K562 (cell line): Measurements from ENCODE around the gene PRIM1. TPM values are rescaled to one million over a fixed set of nuclear protein-coding genes. Genes with fewer than 3 reads are reported as not detected.

Source experiments
- C11orf30 ChIP-seq: fragments of 450-650 bp; IDR thresholded peaks from 2 replicates; pipeline ENCODE4 v1.6.1; 2016; ENCODE audit warnings: low read depth, mild to moderate bottlenecking
- CEBPG ChIP-seq, 3 experiments: fragments of 200-800 bp in 1 of 3; sonication (Bioruptor generic) in 1 of 3; sonication (generic) in 1 of 3; formaldehyde crosslinking in 1 of 3; IDR thresholded peaks in 2 of 3; conservative IDR thresholded peaks in 1 of 3; 2 replicates each; pipeline versions ENCODE4 v1.6.1 to v1.8.0; 2016 to 2022; ENCODE audit warnings: missing compliant biosample characterization in 2 of 3, missing genetic modification characterization in 2 of 3, mild to moderate bottlenecking in 1 of 3, missing genetic modification reagents in 1 of 3
- EGR1 ChIP-seq: fragments of 450-650 bp; conservative IDR thresholded peaks from 2 replicates; pipeline ENCODE4 v1.6.1; 2017; ENCODE audit warnings: mild to moderate bottlenecking
- KDM4B ChIP-seq, 2 experiments: fragments of 450-650 bp in 1 of 2; sonication (generic) in 1 of 2; IDR thresholded peaks; 2 replicates each; pipeline ENCODE4 v1.6.1; 2016 to 2017; ENCODE audit warnings: borderline replicate concordance in 2 of 2, antibody characterized with exemption in 1 of 2, low read depth in 1 of 2, mild to moderate bottlenecking in 1 of 2
- PHF8 ChIP-seq: fragments of 200-600 bp; sonication (generic); IDR thresholded peaks from 2 replicates; pipeline ENCODE4 v1.6.1; 2012; ENCODE audit warnings: mixed run types, mild to moderate bottlenecking, inconsistent platforms, low read length, moderate library complexity, borderline replicate concordance
- RHOXF2B ChIP-seq: fragments of 250-450 bp; sonication (Bioruptor Pico); conservative IDR thresholded peaks from 2 replicates; pipeline ENCODE4 v1.5.1; 2021
- TCF7 ChIP-seq: sonication (generic); IDR thresholded peaks from 2 replicates; pipeline ENCODE4 v1.6.1; 2016; ENCODE audit warnings: antibody characterized with exemption, borderline replicate concordance
- ZBED1 ChIP-seq: IDR thresholded peaks from 2 replicates; pipeline ENCODE4 v1.6.1; 2014
- ZNF316 ChIP-seq: fragments of 450-650 bp; IDR thresholded peaks from 2 replicates; pipeline ENCODE4 v1.6.1; 2016
- ZNF583 ChIP-seq: fragments of 250-450 bp; sonication (Bioruptor Pico); IDR thresholded peaks from 2 replicates; pipeline ENCODE4 v1.4.0; 2020
- ZNF717 ChIP-seq: fragments of 250-450 bp; sonication (Bioruptor Pico); IDR thresholded peaks from 2 replicates; pipeline ENCODE4 v1.5.0; 2021
- polyA plus RNA-seq, 8 experiments: library from polyadenylated mRNA; depleted of rRNA in 4 of 8; stranded (reverse) in 5 of 8; unstranded in 3 of 8; fragments of >200 nt; fragmentation: Nextera tagmentation in 2 of 8; fragmentation: Illumina TruSeq in 1 of 8; extraction: Ambion mirVana in 2 of 8; extraction: Trizol in 1 of 8; gene quantifications; 2 replicates each; pipeline versions ENCODE4 v1.2.1 to v1.2.3, GENCODE V29; 2011 to 2014; ENCODE audit warnings: inconsistent platforms in 1 of 8, missing spikeins in 1 of 8
- total RNA-seq, 7 experiments: library from RNA; depleted of rRNA in 6 of 7; stranded (reverse); fragments of >200 nt in 6 of 7; fragmentation: Illumina TruSeq in 2 of 7; extraction: Trizol in 2 of 7; gene quantifications; 2 replicates each; pipeline versions ENCODE4 v1.2.1 to v1.2.3, GENCODE V29; 2011 to 2021; ENCODE audit warnings: low replicate concordance in 1 of 7
- TF ChIP-seq, protein P1 (sequence below), 2 experiments: fragments of 450-650 bp in 1 of 2; sonication (generic) in 1 of 2; formaldehyde crosslinking in 1 of 2; IDR thresholded peaks; 2 replicates each; pipeline versions ENCODE4 v1.7.1 to v1.9.0; 2016 to 2022; ENCODE audit warnings: inconsistent platforms in 1 of 2, mild to moderate bottlenecking in 1 of 2, missing genetic modification reagents in 1 of 2
- TF ChIP-seq, protein P2 (sequence below), 2 experiments: fragments of 450-650 bp; conservative IDR thresholded peaks; 2 replicates each; pipeline ENCODE4 v1.6.1; 2017; ENCODE audit warnings: mild to moderate bottlenecking in 2 of 2, moderate library complexity in 2 of 2
- TF ChIP-seq, protein P3 (sequence below): fragments of 450-650 bp; IDR thresholded peaks from 2 replicates; pipeline ENCODE4 v1.6.1; 2017; ENCODE audit warnings: mild to moderate bottlenecking, moderate library complexity

The PRIM1 gene
- total and polyA plus RNA-seq, 9 of the 15 experiments (the other 6 are each of a cell fraction or from before 2014, with no cell fraction given) = 67.2 to 179 (median 140) TPM

DNA sequence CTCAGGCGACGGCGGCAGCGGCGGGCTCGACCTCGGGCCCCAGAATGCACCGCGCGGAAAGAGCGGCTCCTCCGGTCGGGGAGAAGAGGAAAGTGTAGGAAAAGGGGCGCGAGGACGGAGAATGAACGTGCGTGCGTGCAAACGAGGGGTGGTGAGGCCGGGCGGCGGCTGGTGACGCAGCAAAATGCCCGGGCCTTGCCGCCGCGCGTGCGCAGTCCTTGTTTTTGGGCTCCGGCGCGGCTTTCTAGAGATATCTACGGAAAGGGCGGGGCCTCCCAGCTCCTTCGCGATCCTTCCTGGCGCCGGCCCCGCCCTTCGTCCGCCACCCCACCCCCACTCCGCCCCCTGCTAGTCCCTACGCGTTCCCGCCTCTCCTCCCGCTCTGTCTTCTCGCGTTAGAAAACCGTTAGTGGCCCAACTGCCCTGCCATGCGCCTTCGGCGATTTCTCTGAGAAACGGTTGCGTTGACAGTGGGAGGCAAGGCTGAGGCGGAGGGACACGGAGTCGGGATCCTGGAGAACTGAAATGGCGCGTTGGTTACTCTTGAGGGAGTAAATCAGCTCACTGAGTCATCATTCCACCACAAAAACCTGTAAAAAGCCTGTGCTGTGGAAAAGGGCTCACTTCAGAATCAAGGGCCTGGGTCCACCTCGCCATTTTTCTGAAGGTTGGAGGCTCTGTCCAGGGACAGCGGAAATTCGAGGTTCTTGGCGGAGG lies 63.8 kb downstream of the PRIM1 start, which contains the start of gene PTGES3 (continued):
- TF ChIP-seq, protein P1, sequence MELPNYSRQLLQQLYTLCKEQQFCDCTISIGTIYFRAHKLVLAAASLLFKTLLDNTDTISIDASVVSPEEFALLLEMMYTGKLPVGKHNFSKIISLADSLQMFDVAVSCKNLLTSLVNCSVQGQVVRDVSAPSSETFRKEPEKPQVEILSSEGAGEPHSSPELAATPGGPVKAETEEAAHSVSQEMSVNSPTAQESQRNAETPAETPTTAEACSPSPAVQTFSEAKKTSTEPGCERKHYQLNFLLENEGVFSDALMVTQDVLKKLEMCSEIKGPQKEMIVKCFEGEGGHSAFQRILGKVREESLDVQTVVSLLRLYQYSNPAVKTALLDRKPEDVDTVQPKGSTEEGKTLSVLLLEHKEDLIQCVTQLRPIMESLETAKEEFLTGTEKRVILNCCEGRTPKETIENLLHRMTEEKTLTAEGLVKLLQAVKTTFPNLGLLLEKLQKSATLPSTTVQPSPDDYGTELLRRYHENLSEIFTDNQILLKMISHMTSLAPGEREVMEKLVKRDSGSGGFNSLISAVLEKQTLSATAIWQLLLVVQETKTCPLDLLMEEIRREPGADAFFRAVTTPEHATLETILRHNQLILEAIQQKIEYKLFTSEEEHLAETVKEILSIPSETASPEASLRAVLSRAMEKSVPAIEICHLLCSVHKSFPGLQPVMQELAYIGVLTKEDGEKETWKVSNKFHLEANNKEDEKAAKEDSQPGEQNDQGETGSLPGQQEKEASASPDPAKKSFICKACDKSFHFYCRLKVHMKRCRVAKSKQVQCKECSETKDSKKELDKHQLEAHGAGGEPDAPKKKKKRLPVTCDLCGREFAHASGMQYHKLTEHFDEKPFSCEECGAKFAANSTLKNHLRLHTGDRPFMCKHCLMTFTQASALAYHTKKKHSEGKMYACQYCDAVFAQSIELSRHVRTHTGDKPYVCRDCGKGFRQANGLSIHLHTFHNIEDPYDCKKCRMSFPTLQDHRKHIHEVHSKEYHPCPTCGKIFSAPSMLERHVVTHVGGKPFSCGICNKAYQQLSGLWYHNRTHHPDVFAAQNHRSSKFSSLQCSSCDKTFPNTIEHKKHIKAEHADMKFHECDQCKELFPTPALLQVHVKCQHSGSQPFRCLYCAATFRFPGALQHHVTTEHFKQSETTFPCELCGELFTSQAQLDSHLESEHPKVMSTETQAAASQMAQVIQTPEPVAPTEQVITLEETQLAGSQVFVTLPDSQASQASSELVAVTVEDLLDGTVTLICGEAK (IDR thresholded peaks at IDR 0.05) = 0 out of 2 replicates have a peak, but pooled peaks have one; percentile 54
- TF ChIP-seq, protein P1 (CRISPR knock-in tag; IDR thresholded peaks at IDR 0.05) = no peak
- 0 out of 2 replicates have a peak, but pooled peaks have one; percentile 32 for TF ChIP-seq RHOXF2B (CRISPR knock-in tag)
- TF ChIP-seq C11orf30 = peak; percentile 99
- 0 out of 2 replicates have a peak, but pooled peaks have one; percentile 45 for TF ChIP-seq TCF7
- 0 out of 2 replicates have a peak, but pooled peaks have one; percentile 19 for TF ChIP-seq ZNF583 (CRISPR knock-in tag)
- TF ChIP-seq PHF8 = peak; percentile 83
- TF ChIP-seq ZNF316 = peak; percentile 98
- TF ChIP-seq, protein P2, sequence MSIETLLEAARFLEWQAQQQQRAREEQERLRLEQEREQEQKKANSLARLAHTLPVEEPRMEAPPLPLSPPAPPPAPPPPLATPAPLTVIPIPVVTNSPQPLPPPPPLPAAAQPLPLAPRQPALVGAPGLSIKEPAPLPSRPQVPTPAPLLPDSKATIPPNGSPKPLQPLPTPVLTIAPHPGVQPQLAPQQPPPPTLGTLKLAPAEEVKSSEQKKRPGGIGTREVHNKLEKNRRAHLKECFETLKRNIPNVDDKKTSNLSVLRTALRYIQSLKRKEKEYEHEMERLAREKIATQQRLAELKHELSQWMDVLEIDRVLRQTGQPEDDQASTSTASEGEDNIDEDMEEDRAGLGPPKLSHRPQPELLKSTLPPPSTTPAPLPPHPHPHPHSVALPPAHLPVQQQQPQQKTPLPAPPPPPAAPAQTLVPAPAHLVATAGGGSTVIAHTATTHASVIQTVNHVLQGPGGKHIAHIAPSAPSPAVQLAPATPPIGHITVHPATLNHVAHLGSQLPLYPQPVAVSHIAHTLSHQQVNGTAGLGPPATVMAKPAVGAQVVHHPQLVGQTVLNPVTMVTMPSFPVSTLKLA (conservative IDR thresholded peaks at IDR 0.05) = peak; percentile 88 to 91
- TF ChIP-seq ZBED1 = no peak
- peak; percentile 39; the same call in 1 of the 2 replicates for TF ChIP-seq CEBPG (CRISPR knock-in tag; IDR thresholded peaks at IDR 0.05)
- peak in 1 of 2 experiments; percentile 14; a peak in 2 of 4 replicates for TF ChIP-seq CEBPG (tag; conservative IDR thresholded peaks at IDR 0.05 in 1 of 2, IDR thresholded peaks at IDR 0.05 in 1 of 2)
- TF ChIP-seq, protein P3, sequence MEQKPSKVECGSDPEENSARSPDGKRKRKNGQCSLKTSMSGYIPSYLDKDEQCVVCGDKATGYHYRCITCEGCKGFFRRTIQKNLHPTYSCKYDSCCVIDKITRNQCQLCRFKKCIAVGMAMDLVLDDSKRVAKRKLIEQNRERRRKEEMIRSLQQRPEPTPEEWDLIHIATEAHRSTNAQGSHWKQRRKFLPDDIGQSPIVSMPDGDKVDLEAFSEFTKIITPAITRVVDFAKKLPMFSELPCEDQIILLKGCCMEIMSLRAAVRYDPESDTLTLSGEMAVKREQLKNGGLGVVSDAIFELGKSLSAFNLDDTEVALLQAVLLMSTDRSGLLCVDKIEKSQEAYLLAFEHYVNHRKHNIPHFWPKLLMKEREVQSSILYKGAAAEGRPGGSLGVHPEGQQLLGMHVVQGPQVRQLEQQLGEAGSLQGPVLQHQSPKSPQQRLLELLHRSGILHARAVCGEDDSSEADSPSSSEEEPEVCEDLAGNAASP = no peak
- 0 out of 4 replicates have a peak, but pooled peaks of 1 of the 2 experiments have one; percentile 28 for TF ChIP-seq KDM4B (IDR thresholded peaks at IDR 0.05; ENCODE audit: borderline replicate concordance in 2 of 2, low read depth in 1 of 2)
- TF ChIP-seq ZNF717 (CRISPR knock-in tag) = 0 out of 2 replicates have a peak, but pooled peaks have one; percentile 50
- peak; percentile 87 for TF ChIP-seq EGR1
